SK-N-SH treated with all-trans-retinoic acid at 6 μM for 48 hours (cell line): Measurements from ENCODE around the gene ZNF292.
"Not testable (repeated sequence)": the region's sequence is repeated elsewhere in the genome, so short reads cannot be mapped to it uniquely, and the experiment has no call there.

Experiments used
- ATAC-seq: fragments of 200-7000 bp; cut with Tn5 transposase; 3 replicates; pipeline ENCODE4 v1.9.1; 2020; ENCODE audit warnings: mild to moderate bottlenecking, moderate library complexity
- ARNTL ChIP-seq: fragments of 450-650 bp; formaldehyde crosslinking; IDR thresholded peaks from 2 replicates; pipeline ENCODE4 v1.5.0; 2020; ENCODE audit warnings: low read depth, mild to moderate bottlenecking, moderate library complexity, borderline replicate concordance
- BACH2 ChIP-seq: fragments of 250-450 bp; sonication (Bioruptor Pico); IDR thresholded peaks from 2 replicates; pipeline ENCODE4 v1.9.0; 2021; ENCODE audit warnings: mild to moderate bottlenecking, borderline replicate concordance
- CREB5 ChIP-seq: fragments of 250-450 bp; sonication (Bioruptor Pico); IDR thresholded peaks from 2 replicates; pipeline ENCODE4 v1.5.1; 2020; ENCODE audit warnings: low read depth, mild to moderate bottlenecking, moderate library complexity
- CSDC2 ChIP-seq: fragments of 250-450 bp; sonication (Bioruptor Pico); IDR thresholded peaks from 2 replicates; pipeline ENCODE4 v1.5.0; 2020; ENCODE audit warnings: mild to moderate bottlenecking, moderate library complexity
- CSRNP3 ChIP-seq: fragments of 250-450 bp; sonication (Bioruptor Pico); IDR thresholded peaks from 2 replicates; pipeline ENCODE4 v1.5.1; 2021; ENCODE audit warnings: mild to moderate bottlenecking, moderate library complexity
- ESRRG ChIP-seq: fragments of 250-450 bp; sonication (Bioruptor Pico); IDR thresholded peaks from 2 replicates; pipeline ENCODE4 v1.6.1; 2021; ENCODE audit warnings: mild to moderate bottlenecking
- GLIS3 ChIP-seq: fragments of 250-450 bp; sonication (Bioruptor Pico); IDR thresholded peaks from 2 replicates; pipeline ENCODE4 v1.5.0; 2020; ENCODE audit warnings: mild to moderate bottlenecking, moderate library complexity
- ISL1 ChIP-seq: fragments of 250-450 bp; sonication (Bioruptor Pico); IDR thresholded peaks from 2 replicates; pipeline ENCODE4 v2.1.2; 2022; ENCODE audit warnings: mild to moderate bottlenecking, moderate library complexity
- OSR1 ChIP-seq: fragments of 250-450 bp; sonication (Bioruptor Pico); IDR thresholded peaks from 2 replicates; pipeline ENCODE4 v1.8.0; 2022; ENCODE audit warnings: moderate library complexity, mild to moderate bottlenecking, inconsistent platforms
- PATZ1 ChIP-seq: fragments of 250-450 bp; sonication (Bioruptor Pico); IDR thresholded peaks from 2 replicates; pipeline ENCODE4 v1.8.0; 2020; ENCODE audit warnings: mild to moderate bottlenecking, moderate library complexity, borderline replicate concordance
- POU6F1 ChIP-seq: fragments of 250-450 bp; sonication (Bioruptor Pico); IDR thresholded peaks from 2 replicates; pipeline ENCODE4 v1.8.0; 2021; ENCODE audit warnings: low read depth, mild to moderate bottlenecking, moderate library complexity, borderline replicate concordance
- PPARA ChIP-seq: fragments of 250-450 bp; sonication (Bioruptor Pico); IDR thresholded peaks from 2 replicates; pipeline ENCODE4 v1.5.0; 2020; ENCODE audit warnings: mild to moderate bottlenecking, borderline replicate concordance
- RARB ChIP-seq: fragments of 250-450 bp; sonication (Bioruptor Pico); IDR thresholded peaks from 2 replicates; pipeline ENCODE4 v1.8.0; 2021; ENCODE audit warnings: mild to moderate bottlenecking, moderate library complexity
- SNAI2 ChIP-seq: fragments of 250-450 bp; sonication (Bioruptor Pico); IDR thresholded peaks from 2 replicates; pipeline ENCODE4 v1.5.0; 2020; ENCODE audit warnings: mild to moderate bottlenecking, moderate library complexity
- TCF4 ChIP-seq: fragments of 250-450 bp; sonication (Bioruptor Pico); IDR thresholded peaks from 2 replicates; pipeline ENCODE4 v1.8.0; 2021; ENCODE audit warnings: mild to moderate bottlenecking, moderate library complexity, borderline replicate concordance
- TOX ChIP-seq: fragments of 250-450 bp; sonication (Bioruptor Pico); IDR thresholded peaks from 2 replicates; pipeline ENCODE4 v1.8.0; 2021; ENCODE audit warnings: mild to moderate bottlenecking, moderate library complexity, borderline replicate concordance
- ZC3H10 ChIP-seq: fragments of 250-450 bp; sonication (Bioruptor Pico); IDR thresholded peaks from 2 replicates; pipeline ENCODE4 v1.5.1; 2021; ENCODE audit warnings: mild to moderate bottlenecking, moderate library complexity
- ZFP30 ChIP-seq: fragments of 450-650 bp; formaldehyde crosslinking; IDR thresholded peaks from 2 replicates; pipeline ENCODE4 v1.5.0; 2022; ENCODE audit warnings: mild to moderate bottlenecking, moderate library complexity
- ZNF565 ChIP-seq: fragments of 450-650 bp; formaldehyde crosslinking; conservative IDR thresholded peaks from 2 replicates; pipeline ENCODE4 v1.5.0; 2020; ENCODE audit warnings: low read depth, mild to moderate bottlenecking, moderate library complexity
- ZNF70 ChIP-seq: fragments of 450-650 bp; formaldehyde crosslinking; IDR thresholded peaks from 2 replicates; pipeline ENCODE4 v1.5.0; 2020; ENCODE audit warnings: mild to moderate bottlenecking, moderate library complexity
- ZNF8 ChIP-seq: fragments of 450-650 bp; formaldehyde crosslinking; IDR thresholded peaks from 2 replicates; pipeline ENCODE4 v1.5.0; 2020; ENCODE audit warnings: mild to moderate bottlenecking, moderate library complexity
- TF ChIP-seq, protein P1 (sequence below): fragments of 250-450 bp; sonication (Bioruptor Pico); IDR thresholded peaks from 2 replicates; pipeline ENCODE4 v1.5.0; 2020; ENCODE audit warnings: mild to moderate bottlenecking, moderate library complexity

The ZNF292 gene

DNA sequence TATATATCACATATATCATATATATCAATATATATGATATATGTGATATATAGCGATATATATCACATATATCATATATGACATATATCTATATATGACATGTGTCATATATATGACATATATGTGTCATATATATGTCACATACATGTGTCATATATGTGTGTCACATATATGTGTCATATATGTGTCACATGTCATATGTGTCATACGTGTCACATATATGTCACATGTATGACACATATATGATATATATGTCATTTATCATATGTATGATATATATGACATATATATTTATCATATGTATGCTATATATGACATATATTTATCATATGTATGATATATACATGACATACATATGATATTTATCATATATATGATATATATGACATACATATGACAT, 27.6 kb upstream of the ZNF292 start:
- ATAC-seq, result no peak

GRCh38 chr6:87136963-87137362, 18.4 kb upstream of the ZNF292 start:
- ATAC-seq, result no peak
- no peak for TF ChIP-seq TOX (CRISPR knock-in tag)
- TF ChIP-seq ZFP30 (CRISPR knock-in tag), result no peak
- no peak for TF ChIP-seq ESRRG
- TF ChIP-seq TCF4 (CRISPR knock-in tag), result no peak

More for the DNA sequence above, 27.6 kb upstream of the ZNF292 start:
- TF ChIP-seq ZC3H10 (CRISPR knock-in tag), result no peak
- no peak for TF ChIP-seq ZFP30 (CRISPR knock-in tag)
- no peak for TF ChIP-seq RARB (CRISPR knock-in tag)
- TF ChIP-seq TOX (CRISPR knock-in tag), result no peak
- no peak for TF ChIP-seq ZNF70 (CRISPR knock-in tag)
- no peak for TF ChIP-seq POU6F1 (CRISPR knock-in tag)
- TF ChIP-seq SNAI2, result no peak
- no peak for TF ChIP-seq PPARA (CRISPR knock-in tag)
- no peak for TF ChIP-seq OSR1 (CRISPR knock-in tag)
- no peak for TF ChIP-seq TCF4 (CRISPR knock-in tag)
- no peak for TF ChIP-seq BACH2
- TF ChIP-seq ZNF8 (CRISPR knock-in tag), result no peak
- TF ChIP-seq PATZ1 (CRISPR knock-in tag), result no peak
- no peak for TF ChIP-seq GLIS3
- TF ChIP-seq, protein P1, sequence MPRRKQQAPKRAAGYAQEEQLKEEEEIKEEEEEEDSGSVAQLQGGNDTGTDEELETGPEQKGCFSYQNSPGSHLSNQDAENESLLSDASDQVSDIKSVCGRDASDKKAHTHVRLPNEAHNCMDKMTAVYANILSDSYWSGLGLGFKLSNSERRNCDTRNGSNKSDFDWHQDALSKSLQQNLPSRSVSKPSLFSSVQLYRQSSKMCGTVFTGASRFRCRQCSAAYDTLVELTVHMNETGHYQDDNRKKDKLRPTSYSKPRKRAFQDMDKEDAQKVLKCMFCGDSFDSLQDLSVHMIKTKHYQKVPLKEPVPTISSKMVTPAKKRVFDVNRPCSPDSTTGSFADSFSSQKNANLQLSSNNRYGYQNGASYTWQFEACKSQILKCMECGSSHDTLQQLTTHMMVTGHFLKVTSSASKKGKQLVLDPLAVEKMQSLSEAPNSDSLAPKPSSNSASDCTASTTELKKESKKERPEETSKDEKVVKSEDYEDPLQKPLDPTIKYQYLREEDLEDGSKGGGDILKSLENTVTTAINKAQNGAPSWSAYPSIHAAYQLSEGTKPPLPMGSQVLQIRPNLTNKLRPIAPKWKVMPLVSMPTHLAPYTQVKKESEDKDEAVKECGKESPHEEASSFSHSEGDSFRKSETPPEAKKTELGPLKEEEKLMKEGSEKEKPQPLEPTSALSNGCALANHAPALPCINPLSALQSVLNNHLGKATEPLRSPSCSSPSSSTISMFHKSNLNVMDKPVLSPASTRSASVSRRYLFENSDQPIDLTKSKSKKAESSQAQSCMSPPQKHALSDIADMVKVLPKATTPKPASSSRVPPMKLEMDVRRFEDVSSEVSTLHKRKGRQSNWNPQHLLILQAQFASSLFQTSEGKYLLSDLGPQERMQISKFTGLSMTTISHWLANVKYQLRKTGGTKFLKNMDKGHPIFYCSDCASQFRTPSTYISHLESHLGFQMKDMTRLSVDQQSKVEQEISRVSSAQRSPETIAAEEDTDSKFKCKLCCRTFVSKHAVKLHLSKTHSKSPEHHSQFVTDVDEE (CRISPR knock-in tag), result no peak
- TF ChIP-seq CSDC2 (CRISPR knock-in tag), result no peak
- no peak for TF ChIP-seq ISL1
- TF ChIP-seq ESRRG, result no peak
- TF ChIP-seq ZNF565 (CRISPR knock-in tag), result no peak

- peak; percentile 89 for ATAC-seq
- TF ChIP-seq ZNF8 (CRISPR knock-in tag), result no peak
- TF ChIP-seq ZFP30 (CRISPR knock-in tag), result no peak
- TF ChIP-seq, all 23 proteins: peak for 0
These were observed 16.1 kb upstream of the ZNF292 start for GRCh38 chr6:87139236-87139635.

- not testable (repeated sequence) for ATAC-seq
These were observed 15.4 kb upstream of the ZNF292 start for GRCh38 chr6:87139927-87140326.

DNA sequence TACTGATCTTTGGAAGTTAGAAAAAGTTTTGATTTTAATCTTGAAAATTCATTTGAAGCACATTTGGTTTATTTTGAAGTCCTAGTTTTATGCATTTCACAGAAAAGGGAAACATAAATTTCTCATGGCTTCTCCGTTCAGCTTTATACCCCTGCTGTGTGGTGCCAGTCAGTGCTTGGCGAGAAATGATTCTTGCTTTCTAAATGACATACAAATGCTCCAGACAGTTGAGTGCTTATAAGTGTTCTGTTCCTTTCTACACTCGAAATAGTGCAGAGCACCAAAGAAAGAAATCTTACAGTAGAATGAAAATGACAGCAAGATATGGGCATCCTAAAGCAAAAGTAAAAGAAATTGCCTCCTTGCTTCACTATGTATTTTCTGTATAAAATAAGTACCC, 9.0 kb upstream of the ZNF292 start:
- no peak for ATAC-seq
- TF ChIP-seq ESRRG (no peak), GLIS3 (no peak), ZNF8 (CRISPR knock-in tag) (no peak), CREB5 (no peak), ARNTL (CRISPR knock-in tag) (no peak), SNAI2 (no peak), CSRNP3 (CRISPR knock-in tag) (no peak), POU6F1 (CRISPR knock-in tag) (no peak), ZFP30 (CRISPR knock-in tag) (no peak), BACH2 (no peak), PPARA (CRISPR knock-in tag) (no peak), ZNF70 (CRISPR knock-in tag) (no peak), TOX (CRISPR knock-in tag) (no peak), TCF4 (CRISPR knock-in tag) (no peak), RARB (CRISPR knock-in tag) (no peak), CSDC2 (CRISPR knock-in tag) (no peak)
- TF ChIP-seq, all 23 proteins: peak for 0
